AG10803 (cell line): ENCODE data around the gene FSTL4.

Source experiments
- DNase-seq: peaks from one replicate; pipeline ENCODE4 v3.0.0; 2010; ENCODE audit warnings: low read depth
- H3K4me3 ChIP-seq: 2 replicates; pipeline ENCODE4 v1.5.1; 2011; ENCODE audit warnings: mild to moderate bottlenecking, low read length, control low read depth
- CTCF ChIP-seq: conservative IDR thresholded peaks from 2 replicates; pipeline ENCODE4 v1.5.1; 2011; ENCODE audit warnings: mild to moderate bottlenecking, low read length, control low read depth, inconsistent platforms

Gene FSTL4

DNA sequence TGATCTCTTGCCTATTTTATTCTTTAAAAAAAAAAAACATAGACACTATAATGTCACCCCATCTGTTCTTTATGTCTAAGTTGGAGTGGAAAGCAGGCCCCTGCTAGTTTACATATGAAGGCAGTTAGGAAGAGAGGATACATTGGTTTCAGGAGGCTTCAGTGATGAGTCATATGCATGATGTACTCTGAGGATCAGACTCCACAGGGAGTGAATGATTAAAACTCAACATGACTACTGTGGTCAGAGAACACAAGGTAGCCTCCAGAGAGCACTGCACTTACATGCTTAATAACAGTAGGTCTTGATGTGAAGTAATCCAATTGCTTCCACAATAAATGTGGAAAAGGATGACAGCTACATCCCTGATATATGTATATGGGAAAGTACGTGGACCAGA is 22.7 kb upstream of the FSTL4 start:
- no peak for TF ChIP-seq CTCF
- peak; percentile 13 for DNase-seq
- H3K4me3 ChIP-seq, result no peak overlapping the region

DNA sequence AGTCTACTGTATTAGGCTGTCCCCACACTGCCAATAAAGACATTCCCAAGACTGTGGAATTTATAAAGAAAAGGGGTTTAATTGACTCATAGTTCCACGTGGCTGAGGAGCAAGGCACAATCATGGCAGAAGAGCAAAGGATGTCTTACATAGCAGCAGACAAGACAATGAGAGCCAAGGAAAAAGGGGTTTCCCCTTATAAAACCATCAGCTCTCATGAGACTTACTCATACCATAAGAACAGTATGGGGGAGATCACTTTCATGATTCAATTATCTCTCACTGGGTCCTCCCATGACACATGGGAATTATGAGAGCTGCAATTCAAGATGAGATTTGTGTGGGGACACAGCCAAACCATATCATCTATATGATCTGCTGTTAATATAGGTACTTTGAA is 14.8 kb upstream of the FSTL4 start:
- H3K4me3 ChIP-seq, result no peak overlapping the region
- DNase-seq, result no peak
- TF ChIP-seq CTCF, result no peak

GRCh38 chr5:133624316-133624715 is 12.0 kb upstream of the FSTL4 start:
- no peak for TF ChIP-seq CTCF

GRCh38 chr5:133618141-133618540 is 5.8 kb upstream of the FSTL4 start:
- no peak overlapping the region for H3K4me3 ChIP-seq
- DNase-seq, result no peak
- TF ChIP-seq CTCF, result no peak

More at GRCh38 chr5:133624316-133624715, 12.0 kb upstream of the FSTL4 start:
- no peak overlapping the region for H3K4me3 ChIP-seq
- DNase-seq, result no peak

DNA sequence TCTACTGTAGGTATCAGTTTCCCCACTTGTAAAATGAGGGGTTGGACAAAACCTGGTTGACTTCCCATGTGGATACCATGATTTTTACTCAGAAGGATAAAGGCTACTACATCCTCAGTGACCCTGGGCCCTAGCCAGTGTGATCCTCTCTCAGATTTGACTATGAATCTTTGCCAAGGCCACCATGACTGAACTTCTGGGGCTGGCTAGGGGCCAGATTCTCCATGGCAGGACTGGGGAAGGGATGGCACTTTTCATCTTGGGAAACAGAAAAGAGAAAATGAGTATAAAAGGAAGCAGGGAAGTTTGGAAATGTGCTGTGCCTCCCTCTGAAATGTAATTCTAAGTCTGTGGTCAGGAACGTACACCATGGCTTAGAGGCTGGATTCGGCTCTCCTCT is 1.4 kb upstream of the FSTL4 start:
- H3K4me3 ChIP-seq, result no peak overlapping the region
- TF ChIP-seq CTCF, result no peak
- DNase-seq, result no peak

GRCh38 chr5:133613184-133613583 is 843 bp upstream of the FSTL4 start:
- H3K4me3 ChIP-seq, result no peak overlapping the region
- no peak for DNase-seq
- TF ChIP-seq CTCF, result no peak

GRCh38 chr5:133611357-133612248 is 738 bp downstream of the FSTL4 start:
- no peak for DNase-seq
- no peak overlapping the region for H3K4me3 ChIP-seq
- no peak for TF ChIP-seq CTCF
